ENCODE measurements around the gene ITGB7. TPM values are rescaled to one million over a fixed set of nuclear protein-coding genes. Genes with fewer than 3 reads are reported as not detected.

The ITGB7 gene, protein sequence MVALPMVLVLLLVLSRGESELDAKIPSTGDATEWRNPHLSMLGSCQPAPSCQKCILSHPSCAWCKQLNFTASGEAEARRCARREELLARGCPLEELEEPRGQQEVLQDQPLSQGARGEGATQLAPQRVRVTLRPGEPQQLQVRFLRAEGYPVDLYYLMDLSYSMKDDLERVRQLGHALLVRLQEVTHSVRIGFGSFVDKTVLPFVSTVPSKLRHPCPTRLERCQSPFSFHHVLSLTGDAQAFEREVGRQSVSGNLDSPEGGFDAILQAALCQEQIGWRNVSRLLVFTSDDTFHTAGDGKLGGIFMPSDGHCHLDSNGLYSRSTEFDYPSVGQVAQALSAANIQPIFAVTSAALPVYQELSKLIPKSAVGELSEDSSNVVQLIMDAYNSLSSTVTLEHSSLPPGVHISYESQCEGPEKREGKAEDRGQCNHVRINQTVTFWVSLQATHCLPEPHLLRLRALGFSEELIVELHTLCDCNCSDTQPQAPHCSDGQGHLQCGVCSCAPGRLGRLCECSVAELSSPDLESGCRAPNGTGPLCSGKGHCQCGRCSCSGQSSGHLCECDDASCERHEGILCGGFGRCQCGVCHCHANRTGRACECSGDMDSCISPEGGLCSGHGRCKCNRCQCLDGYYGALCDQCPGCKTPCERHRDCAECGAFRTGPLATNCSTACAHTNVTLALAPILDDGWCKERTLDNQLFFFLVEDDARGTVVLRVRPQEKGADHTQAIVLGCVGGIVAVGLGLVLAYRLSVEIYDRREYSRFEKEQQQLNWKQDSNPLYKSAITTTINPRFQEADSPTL
- total RNA-seq: 0.19 and 0.56 TPM in 2 replicates

DNA sequence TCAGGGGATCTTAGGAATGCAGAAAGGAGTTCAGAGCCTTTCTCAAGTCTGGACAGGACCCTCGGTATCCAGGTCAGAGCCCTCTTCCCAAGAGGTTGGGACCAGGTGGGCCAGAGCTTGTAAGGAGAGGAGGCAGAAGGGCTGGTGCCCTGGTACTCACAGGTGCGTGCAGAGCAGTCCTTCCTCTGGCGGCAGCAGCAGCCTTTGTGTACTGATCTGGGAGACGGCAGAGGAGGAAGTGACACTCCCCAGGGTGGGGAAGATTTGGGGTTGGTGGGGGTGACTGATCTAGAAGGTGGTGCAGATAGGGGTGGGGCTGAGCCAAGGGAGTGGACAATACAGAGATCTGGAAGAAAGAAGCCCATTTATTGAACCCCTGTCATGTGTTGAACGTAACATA lies at the start of gene ITGB7:
ITGB7 (minus strand) TSS at position 210 of the 400 bp plus-strand sequence. CDS start 6,808 bp downstream, outside the sequence.

GRCh38 chr12:53231921-53232645 lies 25.0 kb upstream of the ITGB7 start, which contains the start of gene RARG:
Gene RARG (minus strand): TSS chr12:53232209. CDS start chr12:53227545, 4,664 bp downstream.

DNA sequence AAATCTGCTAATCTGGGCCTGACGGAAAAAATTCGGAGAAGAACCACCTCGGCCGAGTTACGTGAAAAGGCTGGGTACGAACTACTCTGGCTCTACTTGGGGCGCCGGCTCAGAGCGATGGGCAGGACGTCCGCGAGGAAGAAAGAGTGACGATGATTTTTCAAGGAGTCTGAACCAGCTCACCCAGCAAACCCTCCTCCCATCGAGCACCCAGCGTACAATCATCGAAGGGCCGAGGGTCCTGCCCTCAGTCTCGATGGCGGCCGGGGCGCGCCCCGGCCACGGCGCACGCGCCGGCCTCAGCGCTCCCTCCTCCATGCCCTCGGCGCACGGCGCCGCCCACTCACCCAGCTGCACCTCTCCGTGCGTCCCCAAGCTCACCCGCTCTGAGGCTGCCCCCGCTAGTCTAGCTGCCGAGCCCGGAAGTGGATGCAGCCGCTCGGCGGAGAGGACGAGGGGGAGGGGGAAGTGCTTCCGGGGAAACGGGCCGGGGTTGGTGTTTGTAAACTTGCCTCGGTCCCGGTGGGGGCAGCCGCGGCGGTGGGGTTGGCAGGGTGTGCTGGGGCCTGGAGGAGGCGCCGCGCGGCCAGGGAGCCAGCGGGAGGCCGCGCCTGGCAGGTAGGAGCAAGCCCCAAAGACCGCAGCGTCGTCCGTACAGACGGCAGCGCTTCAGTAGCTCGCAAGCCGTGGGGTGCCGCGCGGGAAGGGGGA lies 26.7 kb downstream of the ITGB7 start, which contains the start of the genes CSAD and ZNF740:
CSAD (minus strand) TSS at position 706 of the 711 bp plus-strand sequence. CDS start 7,455 bp downstream, outside the sequence.
ZNF740 (plus strand) TSS at position 503 of the 711 bp plus-strand sequence. CDS start 1,262 bp downstream, outside the sequence.

Other genes starting within 250 kb of the ITGB7 start
- 1,057 and 1,863 TPM in 2 replicates for gene EIF4B, start 200.8 kb downstream of the ITGB7 start, total RNA-seq
- 25.1 and 34.7 TPM in 2 replicates for gene TNS2, start 157.2 kb downstream of the ITGB7 start, total RNA-seq
- gene SPRYD3, start 127.9 kb downstream of the ITGB7 start, total RNA-seq: 30.7 and 43.3 TPM in 2 replicates
- 561 and 1,794 TPM in 2 replicates for gene IGFBP6, start 109.6 kb downstream of the ITGB7 start, total RNA-seq
- 0.19 TPM in 1 of 2 replicates, not detected in the other for gene SOAT2, start 103.8 kb downstream of the ITGB7 start, total RNA-seq
- gene ZNF740, start 26.5 kb downstream of the ITGB7 start, total RNA-seq: 13.0 and 14.4 TPM in 2 replicates
- gene CSAD, start 26.3 kb downstream of the ITGB7 start, total RNA-seq: 5.0 and 13.0 TPM in 2 replicates
- 14.4 and 21.9 TPM in 2 replicates for gene RARG, start 25.0 kb upstream of the ITGB7 start, total RNA-seq
- 2.0 and 10.0 TPM in 2 replicates for gene ESPL1, start 61.0 kb upstream of the ITGB7 start, total RNA-seq
- 735 and 1,031 TPM in 2 replicates for gene PFDN5, start 88.3 kb upstream of the ITGB7 start, total RNA-seq
- 38.6 and 50.0 TPM in 2 replicates for gene MYG1, start 92.4 kb upstream of the ITGB7 start, total RNA-seq
- gene AAAS, start 114.4 kb upstream of the ITGB7 start, total RNA-seq: 33.4 and 40.9 TPM in 2 replicates
- not detected in 2 replicates for gene SP7, start 129.1 kb upstream of the ITGB7 start, total RNA-seq
- gene SP1, start 172.9 kb upstream of the ITGB7 start, total RNA-seq: 18.3 and 27.8 TPM in 2 replicates
- under 0.01 TPM in 1 of 2 replicates, not detected in the other for gene AMHR2, start 216.6 kb upstream of the ITGB7 start, total RNA-seq
- 19.7 and 29.5 TPM in 2 replicates for gene PRR13, start 234.5 kb upstream of the ITGB7 start, total RNA-seq
- 172 and 193 TPM in 2 replicates for gene PCBP2, start 244.9 kb upstream of the ITGB7 start, total RNA-seq

Data from regular cardiac myocyte (primary cell).